Subcutaneous adipose tissue (tissue), 4 donors: ENCODE results near the gene PLVAP. TPM values are rescaled to one million over a fixed set of nuclear protein-coding genes. Genes with fewer than 3 reads are reported as not detected.

Experiments
- CTCF ChIP-seq: fragments of 450-650 bp; IDR thresholded peaks from one replicate; pipeline ENCODE4 v1.5.1; 2016; ENCODE audit warnings: low read depth, mild to moderate bottlenecking, control low read depth, antibody characterized with exemption, moderate library complexity
- total RNA-seq, 4 donors: library from RNA; depleted of rRNA; stranded (reverse); fragments of >200 nt; gene quantifications; one replicate each; pipeline ENCODE4 v1.1.0, GENCODE V29; 2016

The PLVAP gene
- total RNA-seq, 4 donors from 2014 or later: 22.6 to 220 (median 82.6) TPM

GRCh38 chr19:17389957-17390664, 13.0 kb upstream of the PLVAP start:
- TF ChIP-seq CTCF: no peak

- no peak for TF ChIP-seq CTCF
These were observed 12.1 kb upstream of the PLVAP start for GRCh38 chr19:17389288-17389687.

- no peak for TF ChIP-seq CTCF
These were observed 8.9 kb upstream of the PLVAP start for GRCh38 chr19:17385878-17386611.

GRCh38 chr19:17380426-17381138, 3.4 kb upstream of the PLVAP start:
- TF ChIP-seq CTCF: no peak

GRCh38 chr19:17379221-17379631, 2.1 kb upstream of the PLVAP start:
- TF ChIP-seq CTCF: no peak

- TF ChIP-seq CTCF: no peak
These were observed 1.1 kb upstream of the PLVAP start for GRCh38 chr19:17378271-17378670.

- no peak for TF ChIP-seq CTCF
These were observed 7.0 kb downstream of the PLVAP start for GRCh38 chr19:17370026-17370587.
